ENCODE measurements around the gene KIR2DL1. TPM values are rescaled to one million over a fixed set of nuclear protein-coding genes. Genes with fewer than 3 reads are reported as not detected.
"Not testable (repeated sequence)": the region's sequence is repeated elsewhere in the genome, so short reads cannot be mapped to it uniquely, and the experiment has no call there.

Gene KIR2DL1
- total RNA-seq, 1 experiment from 2014 or later: not detected

- H2BK120ac ChIP-seq (ENCODE audit: low read depth, low read length, poor library complexity, severe bottlenecking); H4K5ac ChIP-seq (ENCODE audit: insufficient read length, low read depth, low read length); H3K4me1 Mint-ChIP-seq; H3K27me3 Mint-ChIP-seq (ENCODE audit: low read depth); H3K23me2 ChIP-seq (ENCODE audit: insufficient read length, low read depth, low read length, poor library complexity, severe bottlenecking); H2BK15ac ChIP-seq (ENCODE audit: low read depth, low read length); H3K4me2 ChIP-seq (ENCODE audit: insufficient read depth, insufficient read length, low read length); H3K27ac ChIP-seq (ENCODE audit: insufficient read length, low read depth, low read length); H3K27me3 ChIP-seq (ENCODE audit: insufficient read depth, low read length); H3K79me2 ChIP-seq (ENCODE audit: insufficient read depth, low read length); H4K8ac ChIP-seq (replicated peaks; ENCODE audit: insufficient read length, low read depth, low read length); H3K18ac ChIP-seq (ENCODE audit: insufficient read length, low read depth, low read length); H2AFZ ChIP-seq (ENCODE audit: low read length); H4K20me1 ChIP-seq (ENCODE audit: control insufficient read depth, insufficient read depth, insufficient read length); H3K23ac ChIP-seq (ENCODE audit: insufficient read length, low read depth, low read length); DNase-seq; H3K79me1 ChIP-seq (ENCODE audit: insufficient read depth, low read depth, low read length, poor library complexity, severe bottlenecking); H2BK12ac ChIP-seq (ENCODE audit: insufficient read length, low read depth, low read length); H3K4me3 Mint-ChIP-seq; H3K56ac ChIP-seq (ENCODE audit: insufficient read length, low read depth, low read length); H2BK20ac ChIP-seq (ENCODE audit: low read depth, low read length, poor library complexity, severe bottlenecking); H4K91ac ChIP-seq (ENCODE audit: insufficient read length, low read depth, low read length); H3K4me1 ChIP-seq (ENCODE audit: insufficient read depth, low read length); H3K4ac ChIP-seq (ENCODE audit: low read depth, low read length); H2BK5ac ChIP-seq (ENCODE audit: insufficient read length, low read length); H3T11ph ChIP-seq (ENCODE audit: low read length); H2AK5ac ChIP-seq (ENCODE audit: insufficient read length, low read length); H3K14ac ChIP-seq (ENCODE audit: insufficient read depth, low read length); H3K9ac ChIP-seq (ENCODE audit: extremely low read depth, insufficient read length, low read length); H3K27ac Mint-ChIP-seq: not testable (repeated sequence)
- Mint-ChIP-seq H3K36me3 (ENCODE audit: insufficient read depth in 1 of 3, low read depth in 3 of 3) (peaks cover 11 to 23% (median 13%) of the 10 kb centered on the region in 3 experiments; a peak in 6 of 7 replicates), H3K9me3 (peaks cover 75 to 91% of the 10 kb centered on the region in 2 experiments)
- peaks cover 10% of the 10 kb centered on the region for H3K9me3 ChIP-seq (ENCODE audit: control insufficient read depth, low read depth, low read length)
- WGBS (ENCODE audit: extremely low coverage, insufficient read length, low lambda C conversion rate): no CpG with 5 or more reads among the region's 14 CpGs
These were observed 62.9 kb downstream of the KIR2DL1 start, which contains the start of gene KIR2DS4 for GRCh38 chr19:54832496-54832895. Gene KIR2DS4 (plus strand): TSS chr19:54832676.

Other genes starting within 250 kb of the KIR2DL1 start
- gene LILRA2, start 196.0 kb upstream of the KIR2DL1 start, total RNA-seq (2021): not detected in 2 replicates
- gene LILRA1, start 176.2 kb upstream of the KIR2DL1 start, total RNA-seq (2021): not detected in 2 replicates
- not detected in 2 replicates for gene LILRB1, start 139.3 kb upstream of the KIR2DL1 start, total RNA-seq (2021)
- not detected in 2 replicates for gene LILRB4, start 106.8 kb upstream of the KIR2DL1 start, total RNA-seq (2021)
- not detected in 2 replicates for gene KIR3DL3, start 45.4 kb upstream of the KIR2DL1 start, total RNA-seq (2021)
- not detected in 2 replicates for gene KIR2DL3, start 31.3 kb upstream of the KIR2DL1 start, total RNA-seq (2021)
- gene KIR2DL4, start 33.8 kb downstream of the KIR2DL1 start, total RNA-seq (2021): not detected in 2 replicates
- gene KIR3DL1, start 46.7 kb downstream of the KIR2DL1 start, total RNA-seq (2021): not detected in 2 replicates
- gene KIR2DS4, start 62.9 kb downstream of the KIR2DL1 start, total RNA-seq (2021): not detected in 2 replicates
- gene KIR3DL2, start 80.7 kb downstream of the KIR2DL1 start, total RNA-seq (2021): not detected in 2 replicates
- gene FCAR, start 104.4 kb downstream of the KIR2DL1 start, total RNA-seq (2021): not detected in 2 replicates
- gene NCR1, start 136.4 kb downstream of the KIR2DL1 start, total RNA-seq (2021): 1.4 and 2.0 TPM in 2 replicates
- 1.1 TPM in 2 replicates for gene NLRP7, start 177.7 kb downstream of the KIR2DL1 start, total RNA-seq (2021)
- 131 and 132 TPM in 2 replicates for gene NLRP2, start 196.6 kb downstream of the KIR2DL1 start, total RNA-seq (2021)

All from H9 (cell line).